Spleen (tissue), 7 donors: ENCODE results near the gene KRT9.

ENCODE experiments used
- CTCF ChIP-seq, 11 experiments: fragments of 200-600 bp in 7 of 11; fragments of 450-650 bp in 4 of 11; sonication (generic) in 4 of 11; IDR thresholded peaks in 8 of 11; conservative IDR thresholded peaks in 3 of 11; 1 replicate in 7 of 11; 2 replicates in 4 of 11; pipeline versions ENCODE4 v1.4.0 to v1.8.0; 2016 to 2021; ENCODE audit warnings: antibody characterized with exemption in 11 of 11, inconsistent platforms in 4 of 11, mild to moderate bottlenecking in 1 of 11
- POLR2A ChIP-seq, 3 donors: fragments of 450-650 bp; IDR thresholded peaks; one replicate each; pipeline ENCODE4 v1.5.1; 2017; ENCODE audit warnings: antibody characterized with exemption in 3 of 3, mild to moderate bottlenecking in 1 of 3
- donor health status: DM: no; HTN: no; CAD: no; lungs with moderate emphysema.
- donor health status: DM: no; HTN: no; CAD: no.
- donor health status: DM: no; HTN: no; CAD: no.

GRCh38 chr17:41552455-41552854 lies 19.4 kb downstream of the KRT9 start:
- TF ChIP-seq POLR2A (IDR thresholded peaks at IDR 0.05) (no peak), CTCF (IDR thresholded peaks at IDR 0.05 in 8 of 11, conservative IDR thresholded peaks at IDR 0.05 in 3 of 11) (no peak)
